ENCODE measurements around the gene FOXJ3.

- TF ChIP-seq POLR2A (IDR thresholded peaks at IDR 0.05; ENCODE audit: low read depth, low read length) (no peak), CTCF (conservative IDR thresholded peaks at IDR 0.05; ENCODE audit: low read depth, low read length) (no peak), RAD21 (IDR thresholded peaks at IDR 0.05; ENCODE audit: low read length) (no peak), MXI1 (IDR thresholded peaks at IDR 0.05; ENCODE audit: borderline replicate concordance, low read depth, low read length) (no peak), SMC3 (IDR thresholded peaks at IDR 0.05; ENCODE audit: low read depth, low read length) (no peak), FOS (IDR thresholded peaks at IDR 0.05; ENCODE audit: low read depth, low read length) (no peak), CEBPB (IDR thresholded peaks at IDR 0.05; ENCODE audit: low read depth, low read length) (no peak), RFX5 (IDR thresholded peaks at IDR 0.05; ENCODE audit: low read depth, low read length) (no peak), CHD1 (IDR thresholded peaks at IDR 0.05; ENCODE audit: low read depth, low read length) (no peak), RCOR1 (IDR thresholded peaks at IDR 0.05; ENCODE audit: insufficient replicate concordance, low read length) (no peak), MAFK (IDR thresholded peaks at IDR 0.05; ENCODE audit: low read depth, low read length) (no peak)
- TF ChIP-seq, protein P1, sequence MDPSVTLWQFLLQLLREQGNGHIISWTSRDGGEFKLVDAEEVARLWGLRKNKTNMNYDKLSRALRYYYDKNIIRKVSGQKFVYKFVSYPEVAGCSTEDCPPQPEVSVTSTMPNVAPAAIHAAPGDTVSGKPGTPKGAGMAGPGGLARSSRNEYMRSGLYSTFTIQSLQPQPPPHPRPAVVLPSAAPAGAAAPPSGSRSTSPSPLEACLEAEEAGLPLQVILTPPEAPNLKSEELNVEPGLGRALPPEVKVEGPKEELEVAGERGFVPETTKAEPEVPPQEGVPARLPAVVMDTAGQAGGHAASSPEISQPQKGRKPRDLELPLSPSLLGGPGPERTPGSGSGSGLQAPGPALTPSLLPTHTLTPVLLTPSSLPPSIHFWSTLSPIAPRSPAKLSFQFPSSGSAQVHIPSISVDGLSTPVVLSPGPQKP (IDR thresholded peaks at IDR 0.05; ENCODE audit: borderline replicate concordance, low read depth, low read length) = no peak
- TF ChIP-seq, protein P2, sequence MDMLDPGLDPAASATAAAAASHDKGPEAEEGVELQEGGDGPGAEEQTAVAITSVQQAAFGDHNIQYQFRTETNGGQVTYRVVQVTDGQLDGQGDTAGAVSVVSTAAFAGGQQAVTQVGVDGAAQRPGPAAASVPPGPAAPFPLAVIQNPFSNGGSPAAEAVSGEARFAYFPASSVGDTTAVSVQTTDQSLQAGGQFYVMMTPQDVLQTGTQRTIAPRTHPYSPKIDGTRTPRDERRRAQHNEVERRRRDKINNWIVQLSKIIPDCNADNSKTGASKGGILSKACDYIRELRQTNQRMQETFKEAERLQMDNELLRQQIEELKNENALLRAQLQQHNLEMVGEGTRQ (IDR thresholded peaks at IDR 0.05; ENCODE audit: low read depth, low read length) = no peak
Measured at GRCh38 chr1:42179900-42180329, 155.1 kb downstream of the FOXJ3 start.

Data from IMR-90 (cell line).